Fibroblast of skin of left biceps (primary cell): ENCODE results near the gene RELB.
A peak's percentile ranks its signal among the peaks of the same experiment; 100 is the strongest.

Source experiments
- DNase-seq, 2 experiments: peaks; one replicate each; pipeline ENCODE4 v3.0.0-alpha.2; 2013; ENCODE audit warnings: low read depth in 2 of 2

The RELB gene

GRCh38 chr19:45059258-45059965 is 58.1 kb downstream of the RELB start:
- peak; percentile 15 to 19 for DNase-seq

GRCh38 chr19:45061965-45062364 is 60.7 kb downstream of the RELB start:
- no peak for DNase-seq

- DNase-seq, result no peak
Observed at GRCh38 chr19:45063851-45064801, 62.9 kb downstream of the RELB start.

- DNase-seq, result no peak
Observed at GRCh38 chr19:45066921-45067661, 65.8 kb downstream of the RELB start.

- no peak for DNase-seq
Observed at GRCh38 chr19:45068041-45068440, 66.8 kb downstream of the RELB start.

- DNase-seq, result no peak
Observed at GRCh38 chr19:45069056-45069455, 67.8 kb downstream of the RELB start.

GRCh38 chr19:45070214-45070613 is 69.0 kb downstream of the RELB start:
- DNase-seq, result no peak

GRCh38 chr19:45070861-45071544 is 69.7 kb downstream of the RELB start:
- no peak for DNase-seq

- no peak for DNase-seq
Observed at GRCh38 chr19:45071545-45071938, 70.3 kb downstream of the RELB start.

- DNase-seq, result no peak
Observed at GRCh38 chr19:45071969-45072790, 70.9 kb downstream of the RELB start.

GRCh38 chr19:45074744-45075300 is 73.6 kb downstream of the RELB start:
- no peak for DNase-seq

GRCh38 chr19:45075301-45076028 is 74.2 kb downstream of the RELB start:
- DNase-seq, result no peak

GRCh38 chr19:45076029-45076850 is 75.0 kb downstream of the RELB start, which contains the start of gene ZNF296:
TSS of gene ZNF296 (minus strand) at chr19:45076478. CDS start at chr19:45076373, 105 bp downstream.
- DNase-seq, result no peak

- DNase-seq, result no peak
Observed at GRCh38 chr19:45076851-45077730, 75.8 kb downstream of the RELB start.

- DNase-seq, result no peak
Observed at GRCh38 chr19:45078390-45079062, 77.3 kb downstream of the RELB start.

GRCh38 chr19:45079063-45079910 is 78.0 kb downstream of the RELB start, which contains the start of gene GEMIN7:
TSS of gene GEMIN7 (plus strand) at chr19:45079260. CDS start at chr19:45090115, 10,855 bp downstream.
- DNase-seq, result peak; percentile 31 to 47
